ENCODE data around the gene ANKRD33B. TPM values are rescaled to one million over a fixed set of nuclear protein-coding genes. Genes with fewer than 3 reads are reported as not detected.

The ANKRD33B gene
- polyA plus RNA-seq, 3 donors, result 0.05 TPM; not detected in 2

DNA sequence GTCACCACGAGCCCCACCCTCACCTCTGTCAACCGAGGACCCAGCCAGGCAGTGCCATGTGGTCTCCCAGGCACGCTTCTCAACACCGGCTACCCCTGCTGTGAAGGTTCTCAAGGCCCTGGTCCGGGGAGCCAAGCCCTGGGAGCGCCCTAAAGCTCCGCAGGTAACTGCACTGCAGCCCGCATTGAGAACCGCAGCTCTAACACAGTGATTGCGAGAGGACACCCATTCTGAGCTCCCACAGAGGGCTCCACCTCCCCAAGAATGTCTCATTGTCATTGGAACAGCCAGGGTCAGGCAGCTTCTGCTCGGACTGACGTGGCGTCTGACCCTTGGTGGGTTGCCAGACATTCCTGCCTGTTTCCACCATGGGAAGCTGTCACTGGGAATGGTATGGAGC, 88.3 kb downstream of the ANKRD33B start:
- Histone ChIP-seq H3K9me3 (replicated peaks in 1 of 2; ENCODE audit: control insufficient read depth in 1 of 2, insufficient read depth in 1 of 2, low read length in 2 of 2) (no peaks in the 10 kb centered on the region), H3K79me2 (ENCODE audit: insufficient read depth, low read length) (no peaks in the 10 kb centered on the region), H3K4me3 (replicated peaks in 1 of 3; ENCODE audit: low read depth in 2 of 3, low read length in 3 of 3) (no peak overlapping the region), H3K27me3 (ENCODE audit: control insufficient read depth in 2 of 2, insufficient read depth in 2 of 2, low read length in 2 of 2) (no peaks in the 10 kb centered on the region), H3K27ac (ENCODE audit: low read depth in 1 of 2, low read length in 2 of 2) (no peak overlapping the region), H3K9ac (ENCODE audit: insufficient read depth, low read length, poor library complexity, severe bottlenecking) (no peak overlapping the region), H4K20me1 (ENCODE audit: insufficient read depth, low read length) (no peaks in the 10 kb centered on the region), H3K4me2 (replicated peaks; ENCODE audit: extremely low read depth, low read length, poor library complexity, severe bottlenecking) (no peak overlapping the region), H3K4me1 (ENCODE audit: control insufficient read depth in 1 of 2, insufficient read depth in 2 of 2, low read length in 2 of 2) (no peaks in the 10 kb centered on the region), H3K36me3 (replicated peaks in 1 of 2; ENCODE audit: control insufficient read depth in 1 of 2, insufficient read depth in 2 of 2, low read length in 2 of 2) (no peaks in the 10 kb centered on the region), H2AFZ (ENCODE audit: insufficient read depth, low read depth, low read length, poor library complexity, severe bottlenecking) (no peak overlapping the region)
- Mint-ChIP-seq H3K4me3 (no peak overlapping the region), H3K27me3 (ENCODE audit: low read depth in 3 of 3) (peaks cover 0 to 1% (median 0%) of the 10 kb centered on the region in 3 donors), H3K27ac (no peak overlapping the region), H3K4me1 (no peaks in the 10 kb centered on the region), H3K36me3 (no peaks in the 10 kb centered on the region), H3K9me3 (peaks cover 0 to 5% (median 0%) of the 10 kb centered on the region in 7 donors)
- WGBS (ENCODE audit: insufficient coverage), result 96% methylated on average over 13 of the region's 13 CpGs
- TF ChIP-seq, protein P1, sequence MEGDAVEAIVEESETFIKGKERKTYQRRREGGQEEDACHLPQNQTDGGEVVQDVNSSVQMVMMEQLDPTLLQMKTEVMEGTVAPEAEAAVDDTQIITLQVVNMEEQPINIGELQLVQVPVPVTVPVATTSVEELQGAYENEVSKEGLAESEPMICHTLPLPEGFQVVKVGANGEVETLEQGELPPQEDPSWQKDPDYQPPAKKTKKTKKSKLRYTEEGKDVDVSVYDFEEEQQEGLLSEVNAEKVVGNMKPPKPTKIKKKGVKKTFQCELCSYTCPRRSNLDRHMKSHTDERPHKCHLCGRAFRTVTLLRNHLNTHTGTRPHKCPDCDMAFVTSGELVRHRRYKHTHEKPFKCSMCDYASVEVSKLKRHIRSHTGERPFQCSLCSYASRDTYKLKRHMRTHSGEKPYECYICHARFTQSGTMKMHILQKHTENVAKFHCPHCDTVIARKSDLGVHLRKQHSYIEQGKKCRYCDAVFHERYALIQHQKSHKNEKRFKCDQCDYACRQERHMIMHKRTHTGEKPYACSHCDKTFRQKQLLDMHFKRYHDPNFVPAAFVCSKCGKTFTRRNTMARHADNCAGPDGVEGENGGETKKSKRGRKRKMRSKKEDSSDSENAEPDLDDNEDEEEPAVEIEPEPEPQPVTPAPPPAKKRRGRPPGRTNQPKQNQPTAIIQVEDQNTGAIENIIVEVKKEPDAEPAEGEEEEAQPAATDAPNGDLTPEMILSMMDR (IDR thresholded peaks at IDR 0.05), result no peak
- intact Hi-C loops (cut with micrococcal nuclease), result no loop called here
- DNase-seq, result no peak

DNA sequence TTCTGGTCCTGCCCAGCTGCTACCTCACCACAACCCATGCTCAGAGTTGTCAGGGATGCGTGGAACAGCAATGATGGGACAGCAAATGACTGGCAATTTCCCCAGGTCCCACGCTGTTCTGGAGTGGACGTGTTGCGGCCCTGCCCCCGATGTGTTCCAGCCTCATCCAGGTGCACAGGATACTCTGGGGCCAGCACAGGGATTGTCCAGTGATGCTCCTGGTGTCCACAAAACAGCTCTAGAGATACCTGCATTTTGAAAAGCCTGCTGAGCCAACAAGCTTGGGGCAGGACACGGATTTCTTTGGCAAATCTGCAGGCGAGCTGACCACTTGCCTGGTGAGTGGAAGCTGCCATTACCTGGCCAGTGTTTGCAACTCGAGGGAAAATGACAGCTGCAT, 88.7 kb downstream of the ANKRD33B start:
- H3K36me3 Mint-ChIP-seq, result no peaks in the 10 kb centered on the region
- Histone ChIP-seq H3K36me3 (replicated peaks in 1 of 2; ENCODE audit: control insufficient read depth in 1 of 2, insufficient read depth in 2 of 2, low read length in 2 of 2) (no peaks in the 10 kb centered on the region), H3K27me3 (ENCODE audit: control insufficient read depth in 2 of 2, insufficient read depth in 2 of 2, low read length in 2 of 2) (no peaks in the 10 kb centered on the region), H3K4me1 (ENCODE audit: control insufficient read depth in 1 of 2, insufficient read depth in 2 of 2, low read length in 2 of 2) (no peaks in the 10 kb centered on the region), H3K79me2 (ENCODE audit: insufficient read depth, low read length) (no peaks in the 10 kb centered on the region), H2AFZ (ENCODE audit: insufficient read depth, low read depth, low read length, poor library complexity, severe bottlenecking) (no peak overlapping the region), H3K9me3 (replicated peaks in 1 of 2; ENCODE audit: control insufficient read depth in 1 of 2, insufficient read depth in 1 of 2, low read length in 2 of 2) (no peaks in the 10 kb centered on the region), H3K9ac (ENCODE audit: insufficient read depth, low read length, poor library complexity, severe bottlenecking) (no peak overlapping the region), H3K4me2 (replicated peaks; ENCODE audit: extremely low read depth, low read length, poor library complexity, severe bottlenecking) (no peak overlapping the region), H4K20me1 (ENCODE audit: insufficient read depth, low read length) (no peaks in the 10 kb centered on the region), H3K4me3 (replicated peaks in 1 of 3; ENCODE audit: low read depth in 2 of 3, low read length in 3 of 3) (no peak overlapping the region), H3K27ac (ENCODE audit: low read depth in 1 of 2, low read length in 2 of 2) (no peak overlapping the region)
- 95% methylated on average over 8 of the region's 8 CpGs for WGBS (ENCODE audit: insufficient coverage)
- H3K4me1 Mint-ChIP-seq, result no peaks in the 10 kb centered on the region
- H3K27me3 Mint-ChIP-seq (ENCODE audit: low read depth in 3 of 3), result peaks cover 0 to 1% (median 0%) of the 10 kb centered on the region in 3 donors
- H3K9me3 Mint-ChIP-seq, result peaks cover 0 to 5% (median 0%) of the 10 kb centered on the region in 7 donors
- H3K27ac Mint-ChIP-seq, result no peak overlapping the region
- intact Hi-C loops (cut with micrococcal nuclease), result no loop called here
- DNase-seq, result no peak
- TF ChIP-seq, protein P1 (IDR thresholded peaks at IDR 0.05), result no peak
- no peak overlapping the region for H3K4me3 Mint-ChIP-seq

Data from CD14-positive monocyte (primary cell).